Activated T-cell treated with anti-CD3 and anti-CD28 coated beads for 48 hours (primary cell): ENCODE results near the gene FBXW11.

Source experiments
- DNase-seq: peaks from one replicate; pipeline ENCODE4 v3.0.0-alpha.2; 2020; ENCODE audit warnings: low read depth

FBXW11 gene

DNA sequence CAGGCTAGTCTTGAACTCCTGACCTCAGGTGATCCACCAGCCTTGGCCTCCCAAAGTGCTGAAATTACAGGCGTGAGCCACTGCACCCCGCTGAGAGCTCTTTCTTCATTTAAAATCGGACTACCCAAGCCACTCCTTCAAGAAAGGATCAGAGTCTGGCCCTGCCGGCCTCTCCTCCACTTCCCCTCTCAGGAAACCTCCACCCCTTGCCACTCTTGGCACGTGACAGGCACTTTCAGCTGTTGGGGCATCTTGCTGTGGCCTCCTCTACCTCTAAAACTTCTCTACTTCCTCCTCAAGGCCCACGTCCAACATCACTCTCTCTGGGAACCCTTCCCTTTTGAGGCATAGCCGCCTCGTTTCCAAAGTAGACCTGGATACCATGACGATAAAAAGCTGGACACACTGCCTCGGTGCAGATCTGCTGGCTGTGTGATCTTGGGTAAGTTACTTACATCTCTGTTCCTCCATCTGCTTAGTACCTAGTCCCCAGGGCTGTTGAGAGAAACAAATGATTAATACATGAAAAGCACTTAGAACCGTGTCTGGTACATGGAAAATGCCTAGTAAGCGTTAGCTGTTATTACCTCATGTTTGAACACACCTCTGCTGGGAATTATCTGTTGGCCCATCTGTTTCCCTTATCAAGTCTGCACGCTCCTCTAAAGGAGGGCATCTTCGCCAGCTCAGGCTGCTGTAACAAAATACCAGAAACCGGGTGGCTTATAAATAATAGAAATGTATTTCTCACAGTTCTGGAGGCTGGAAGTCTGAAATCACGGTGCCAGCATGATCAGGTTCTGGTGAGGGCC is 165.5 kb downstream of the FBXW11 start:
- DNase-seq = no peak

DNA sequence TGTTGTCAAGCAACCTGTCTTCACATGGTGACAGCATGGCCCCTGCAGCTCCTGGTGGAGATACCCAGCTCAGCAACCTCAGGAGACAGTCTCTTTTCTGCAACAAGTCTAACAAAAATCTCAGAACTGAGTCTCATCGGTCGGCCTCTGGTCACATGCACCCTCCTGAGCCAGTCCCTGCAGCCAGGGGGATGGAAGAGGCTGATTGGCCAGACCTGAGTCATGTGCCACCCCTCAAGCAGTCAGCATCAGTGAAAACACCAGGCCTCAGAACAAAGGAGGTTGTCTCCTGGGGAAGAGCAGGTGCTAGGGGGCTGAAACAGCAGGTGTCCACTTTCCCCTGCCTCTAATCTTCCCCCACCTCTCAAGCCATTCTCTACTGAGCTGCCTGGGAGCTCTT is 166.4 kb downstream of the FBXW11 start:
- no peak for DNase-seq

DNA sequence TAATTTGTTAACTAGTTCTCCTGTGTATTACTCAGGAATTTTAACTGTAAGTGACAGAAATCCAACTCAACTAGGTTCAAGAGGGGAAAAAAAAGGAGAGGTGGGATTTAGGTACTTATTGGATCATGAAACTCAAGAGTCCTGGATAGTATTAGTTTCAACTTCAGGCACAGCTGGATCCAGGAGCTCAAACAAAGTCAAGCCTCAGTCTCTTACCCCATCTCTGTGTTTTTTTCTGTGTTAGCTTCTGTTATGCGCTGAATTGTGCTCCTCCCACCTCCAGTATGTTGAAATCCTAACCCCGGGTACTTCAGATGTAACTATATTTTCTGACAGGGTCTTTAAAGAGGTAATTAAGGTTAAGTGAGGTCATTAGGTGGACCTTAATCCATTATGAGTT is 167.3 kb downstream of the FBXW11 start:
- DNase-seq = no peak

DNA sequence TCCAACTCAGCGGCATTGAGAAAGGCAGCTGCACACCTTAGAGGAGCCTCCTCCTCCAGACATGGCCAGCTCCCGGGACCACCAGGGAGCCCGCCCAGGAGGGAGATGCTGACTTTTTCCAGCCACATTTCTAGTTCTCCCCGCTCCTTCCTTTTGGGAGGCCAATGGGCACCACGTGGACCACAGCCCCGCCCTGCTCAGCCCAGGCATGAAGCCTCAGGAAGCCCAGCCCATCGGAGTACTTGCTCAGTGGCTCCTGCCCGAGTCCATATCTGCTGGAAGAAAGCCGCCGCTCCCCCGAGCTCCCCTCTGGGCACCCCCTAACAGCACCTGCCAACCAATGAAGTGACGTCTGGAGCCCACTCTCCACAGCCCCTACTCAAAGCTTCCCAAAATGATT is 168.4 kb downstream of the FBXW11 start:
- no peak for DNase-seq

DNA sequence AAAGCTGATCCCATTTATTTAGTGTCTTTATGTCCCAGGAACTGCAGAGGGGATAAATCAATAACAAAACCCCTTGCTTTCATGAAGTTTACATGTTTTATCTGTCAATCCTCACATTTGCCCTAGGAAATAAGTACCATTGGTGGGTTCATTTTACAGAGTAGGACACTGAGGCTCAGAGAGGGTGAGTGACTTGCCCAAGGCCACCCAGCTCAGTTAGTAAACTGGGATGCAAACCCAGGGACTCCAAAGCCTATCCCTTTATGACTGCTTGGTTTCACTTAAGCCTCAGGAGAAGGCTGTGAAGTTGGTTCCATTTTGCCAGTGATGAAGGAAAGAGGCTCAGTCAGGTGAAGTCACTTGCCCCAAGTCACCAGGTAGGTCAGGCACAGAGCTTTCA is 168.9 kb downstream of the FBXW11 start:
- no peak for DNase-seq

DNA sequence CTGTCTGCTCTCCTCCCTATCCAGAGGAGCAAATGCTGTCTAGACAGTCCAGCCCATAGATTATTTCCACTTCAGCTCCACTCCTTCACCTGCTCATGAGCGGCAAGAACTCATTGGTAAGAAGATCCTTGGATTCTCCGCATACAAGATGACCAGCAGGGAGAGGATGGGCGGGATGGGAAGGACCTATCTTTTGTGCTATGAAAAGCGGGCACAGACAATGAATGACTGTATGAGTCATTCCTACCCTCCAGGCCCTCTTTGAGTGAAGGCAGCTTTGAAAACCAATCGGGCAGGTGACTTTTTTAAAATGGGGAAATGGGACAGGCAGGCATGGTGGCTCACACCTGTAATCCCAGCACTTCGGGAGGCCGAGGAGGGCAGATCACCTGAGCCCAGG is 171.4 kb downstream of the FBXW11 start:
- no peak for DNase-seq

- DNase-seq = no peak
Observed at GRCh38 chr5:171834461-171834860, 172.0 kb downstream of the FBXW11 start.

DNA sequence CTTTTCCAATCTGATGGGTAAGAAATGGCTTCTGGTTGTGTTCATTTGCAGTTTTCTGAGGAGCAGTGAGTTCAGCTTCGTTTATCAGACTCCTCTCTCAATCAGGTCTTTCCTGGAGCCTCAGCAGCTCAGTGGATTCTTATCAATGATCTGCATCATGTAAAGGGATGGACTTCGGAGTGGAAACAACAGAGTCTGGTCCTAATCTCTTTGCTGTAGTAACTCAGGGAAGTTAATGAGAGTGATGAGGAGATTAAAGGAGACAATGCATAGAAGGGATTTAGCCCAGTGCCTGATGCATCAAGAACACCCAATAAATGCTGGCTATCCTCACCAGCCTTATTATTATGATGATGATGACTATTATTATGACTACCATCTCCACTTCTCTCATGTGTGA is 173.7 kb downstream of the FBXW11 start:
- no peak for DNase-seq

DNA sequence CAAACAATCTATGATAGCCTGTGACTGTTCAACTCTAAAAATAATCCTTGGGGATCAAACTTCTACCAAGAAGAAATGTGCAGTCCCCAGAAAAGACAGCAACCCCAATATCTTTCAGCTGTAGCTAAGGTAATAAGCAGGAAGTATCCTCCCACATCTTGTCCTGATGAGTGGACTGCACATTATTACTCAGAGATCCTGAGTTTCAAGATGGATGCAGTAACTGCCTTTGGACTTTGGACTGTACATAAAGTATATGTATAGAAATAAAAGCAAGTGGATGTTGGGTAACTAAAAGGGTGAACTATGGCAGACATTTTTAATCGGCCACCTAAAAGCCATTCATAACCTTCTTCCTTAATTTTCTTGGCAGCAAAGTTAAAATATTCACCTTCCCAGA is 175.8 kb downstream of the FBXW11 start:
- no peak for DNase-seq

- no peak for DNase-seq
Observed at GRCh38 chr5:171827162-171827561, 179.3 kb downstream of the FBXW11 start.

DNA sequence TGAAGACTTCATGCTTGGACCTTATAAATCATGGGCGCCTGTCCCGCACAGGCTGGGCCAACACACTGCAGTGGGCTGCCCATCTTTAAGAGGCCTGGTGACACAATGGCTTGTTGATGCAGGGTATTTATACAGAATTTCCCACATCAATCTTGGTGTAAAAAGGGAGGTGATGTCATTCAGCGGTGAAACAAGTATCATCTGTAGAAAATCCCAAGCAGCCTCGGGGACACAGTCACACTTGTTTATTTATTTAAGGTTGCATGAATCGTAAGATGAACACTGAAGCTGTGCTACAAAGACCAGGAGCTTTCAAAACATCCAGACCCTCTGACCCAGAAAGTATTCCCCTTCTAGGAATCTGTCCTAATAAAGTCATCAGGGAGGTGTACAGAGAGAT is 180.3 kb downstream of the FBXW11 start:
- no peak for DNase-seq

GRCh38 chr5:171825051-171825450 is 181.4 kb downstream of the FBXW11 start:
- DNase-seq = no peak

DNA sequence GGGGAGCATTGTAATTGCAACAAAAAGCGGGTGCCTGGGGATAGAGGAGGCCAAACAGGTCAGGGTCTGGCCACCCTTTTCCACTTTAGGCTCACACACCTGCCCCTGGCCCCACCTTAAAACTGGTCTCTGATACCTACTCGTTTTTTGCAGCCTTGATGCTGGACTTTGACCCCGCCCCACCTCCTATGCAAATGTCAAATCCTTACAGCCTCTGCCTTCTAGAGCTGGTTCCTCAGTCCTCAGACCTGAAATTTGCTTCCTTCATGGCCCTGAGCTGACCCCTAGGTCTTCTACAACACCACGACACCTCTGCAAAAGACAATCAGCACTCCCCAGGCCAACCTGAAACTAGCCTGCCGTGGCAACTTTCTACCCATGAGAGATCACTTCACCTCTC is 183.2 kb downstream of the FBXW11 start:
- DNase-seq = no peak

GRCh38 chr5:171821286-171821685 is 185.2 kb downstream of the FBXW11 start:
- DNase-seq = no peak

- DNase-seq = no peak
Observed at GRCh38 chr5:171820561-171820960, 185.9 kb downstream of the FBXW11 start.

DNA sequence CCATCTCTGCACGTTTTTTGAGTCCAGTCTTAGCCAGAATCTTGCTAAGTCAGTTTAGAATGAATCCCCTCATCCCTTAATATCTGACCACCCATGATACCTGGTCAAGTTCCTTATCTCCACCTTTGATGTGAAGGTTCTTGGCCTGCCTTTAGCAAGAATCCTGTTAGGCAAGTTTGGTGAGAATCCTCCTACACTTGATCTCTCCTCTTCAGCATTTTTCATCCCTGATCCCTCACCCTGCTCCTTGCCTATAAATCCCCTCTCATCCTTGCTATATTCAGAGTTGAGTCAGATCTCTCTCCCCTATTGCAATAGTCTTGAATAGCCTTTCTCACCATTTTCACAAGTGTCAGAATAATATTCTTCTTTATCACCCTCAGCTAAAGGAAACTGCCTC is 189.8 kb downstream of the FBXW11 start:
- DNase-seq = no peak

DNA sequence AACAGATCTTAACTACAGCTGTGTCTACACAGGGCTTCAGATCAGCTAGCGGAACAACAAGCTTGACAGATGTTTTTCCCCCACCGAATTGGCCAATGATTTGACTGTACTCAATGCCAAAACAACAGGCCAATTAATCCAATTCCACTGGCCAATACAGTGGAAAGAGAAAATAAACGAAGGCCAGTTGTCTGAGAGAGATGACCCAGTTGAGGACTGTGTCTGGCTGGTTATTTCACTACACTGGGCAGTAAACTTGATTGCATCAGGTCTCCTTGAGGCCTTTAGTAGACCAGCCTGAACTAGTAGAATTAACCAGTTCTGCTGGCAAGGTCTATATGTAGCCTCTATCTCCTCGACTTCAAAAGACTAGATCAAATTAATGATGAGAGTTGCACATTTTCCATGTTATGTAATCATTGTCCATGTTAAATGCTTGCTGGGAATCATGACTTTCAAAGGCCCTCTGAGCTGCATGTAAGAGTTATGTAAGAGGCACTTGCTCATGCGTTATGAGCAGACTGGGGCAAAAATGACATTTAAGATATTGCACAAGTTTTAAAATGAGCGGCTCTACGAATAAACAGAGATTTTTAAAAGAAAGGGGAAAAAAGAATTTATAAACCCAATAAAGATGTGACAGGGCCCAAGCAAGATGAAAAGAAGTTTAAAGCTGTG is 192.5 kb downstream of the FBXW11 start:
- DNase-seq = no peak

DNA sequence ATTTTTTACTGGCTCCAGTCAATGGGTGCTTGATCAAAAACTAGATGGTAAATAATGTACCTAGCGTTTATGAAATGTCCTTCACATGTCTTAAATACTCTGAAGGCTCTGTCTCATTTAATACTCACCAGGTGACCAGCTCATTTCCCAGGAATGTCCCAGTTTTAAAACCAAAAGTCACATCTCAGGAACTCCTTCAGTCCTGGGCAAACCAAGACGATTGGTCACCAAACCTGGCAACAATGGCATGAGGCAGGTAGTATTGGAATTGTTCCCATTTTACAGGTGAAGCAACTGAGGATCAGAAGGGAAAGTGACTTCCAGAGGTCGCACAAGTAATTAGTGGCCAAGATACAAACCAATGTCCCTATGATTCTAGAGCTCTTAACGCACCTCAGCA is 193.2 kb downstream of the FBXW11 start:
- DNase-seq = no peak
